Stimulated activated CD8-positive, alpha-beta memory T cell treated with anti-CD3 and anti-CD28 coated beads, Interleukin-4, amount 100 ng/mL, for 4 hours (primary cell): ENCODE data around the gene ZNF343.

Experiments
- DNase-seq, 2 donors: peaks; one replicate each; pipeline ENCODE4 v3.0.0-alpha.2; 2020; ENCODE audit warnings: low read depth in 2 of 2, low spot score in 1 of 2

ZNF343 gene

DNA sequence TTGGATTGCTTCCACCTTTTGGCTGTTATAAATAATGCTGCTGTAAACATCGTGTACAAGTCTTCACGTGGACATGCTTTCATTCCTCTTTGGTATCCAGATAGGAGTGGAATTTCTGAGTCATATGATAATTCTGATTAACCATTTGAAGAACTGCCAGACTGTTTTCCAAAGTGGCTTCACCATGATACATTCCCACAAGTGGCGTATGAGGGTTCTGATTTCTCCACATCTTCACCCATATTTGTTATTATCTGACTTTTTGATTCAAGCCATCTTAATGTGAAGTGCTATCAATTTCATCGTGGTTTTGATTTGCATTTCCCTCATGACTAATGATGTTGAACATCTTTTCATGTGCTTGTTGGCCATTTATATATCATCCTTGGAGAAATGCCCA lies 35.2 kb downstream of the ZNF343 start:
- no peak for DNase-seq

DNA sequence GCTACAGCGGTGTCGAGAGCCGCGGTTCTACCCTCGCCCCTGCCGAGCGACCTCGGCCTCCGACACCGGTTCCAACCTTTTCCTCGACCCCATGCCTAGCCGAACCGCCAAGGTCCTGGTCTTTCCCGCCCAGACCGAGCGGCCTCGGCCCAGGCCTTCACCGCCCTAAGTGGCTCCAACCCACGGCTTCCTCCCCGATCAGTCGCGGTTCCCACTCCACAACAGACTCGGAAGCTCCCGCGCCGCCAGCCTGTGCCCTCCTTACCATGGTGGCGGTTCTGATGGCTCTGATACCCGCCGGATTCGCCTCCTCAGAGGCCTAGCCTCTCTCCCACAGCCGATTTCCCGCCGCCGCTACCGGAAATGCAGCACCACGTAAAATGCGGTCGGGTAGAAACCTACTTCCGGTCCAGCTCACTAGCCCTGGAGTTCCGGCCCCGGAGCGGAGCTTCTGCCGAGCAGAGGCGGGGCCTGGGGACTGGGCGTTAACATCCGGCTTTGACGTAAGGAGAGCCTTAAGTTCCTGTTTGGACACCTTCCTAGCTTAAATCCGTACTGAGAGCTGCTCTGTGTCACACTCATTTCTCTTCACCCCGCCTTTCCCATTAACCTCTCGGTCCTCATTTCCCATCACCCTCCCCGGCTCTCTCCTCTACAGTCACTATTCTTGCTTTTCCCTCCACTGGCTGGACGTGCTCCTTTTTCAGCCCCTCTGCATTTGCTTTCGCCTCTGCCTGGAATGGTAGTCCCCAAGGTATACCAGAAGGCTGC lies 38.1 kb downstream of the ZNF343 start, which contains the start of gene SNRPB:
TSS of gene SNRPB (minus strand) at position 367 of the 771 bp plus-strand sequence. CDS start at position 268, 99 bp downstream.
- DNase-seq, result peak; percentile 91 to 94

DNA sequence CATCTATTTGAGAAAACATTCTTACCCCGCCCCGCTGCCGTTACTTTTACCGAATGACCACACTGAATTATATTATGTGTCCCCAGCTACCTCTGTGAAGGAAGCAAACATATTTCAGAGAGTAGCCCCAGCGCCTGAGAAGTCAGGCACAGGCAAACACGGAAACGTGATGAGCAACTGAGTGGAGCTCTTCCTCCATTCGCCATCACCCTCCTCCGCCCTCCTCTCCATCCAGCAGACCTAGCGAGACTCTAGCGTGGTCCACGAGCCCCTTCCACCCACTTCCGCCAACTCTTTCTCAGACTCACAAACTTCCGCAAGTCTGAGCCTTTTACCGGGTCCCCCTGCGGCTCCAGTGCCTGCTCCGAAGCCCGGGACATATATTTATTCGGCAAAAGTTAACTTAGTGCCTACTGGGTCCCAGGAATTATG lies 38.7 kb downstream of the ZNF343 start:
- peak; percentile 22 to 46 for DNase-seq

DNA sequence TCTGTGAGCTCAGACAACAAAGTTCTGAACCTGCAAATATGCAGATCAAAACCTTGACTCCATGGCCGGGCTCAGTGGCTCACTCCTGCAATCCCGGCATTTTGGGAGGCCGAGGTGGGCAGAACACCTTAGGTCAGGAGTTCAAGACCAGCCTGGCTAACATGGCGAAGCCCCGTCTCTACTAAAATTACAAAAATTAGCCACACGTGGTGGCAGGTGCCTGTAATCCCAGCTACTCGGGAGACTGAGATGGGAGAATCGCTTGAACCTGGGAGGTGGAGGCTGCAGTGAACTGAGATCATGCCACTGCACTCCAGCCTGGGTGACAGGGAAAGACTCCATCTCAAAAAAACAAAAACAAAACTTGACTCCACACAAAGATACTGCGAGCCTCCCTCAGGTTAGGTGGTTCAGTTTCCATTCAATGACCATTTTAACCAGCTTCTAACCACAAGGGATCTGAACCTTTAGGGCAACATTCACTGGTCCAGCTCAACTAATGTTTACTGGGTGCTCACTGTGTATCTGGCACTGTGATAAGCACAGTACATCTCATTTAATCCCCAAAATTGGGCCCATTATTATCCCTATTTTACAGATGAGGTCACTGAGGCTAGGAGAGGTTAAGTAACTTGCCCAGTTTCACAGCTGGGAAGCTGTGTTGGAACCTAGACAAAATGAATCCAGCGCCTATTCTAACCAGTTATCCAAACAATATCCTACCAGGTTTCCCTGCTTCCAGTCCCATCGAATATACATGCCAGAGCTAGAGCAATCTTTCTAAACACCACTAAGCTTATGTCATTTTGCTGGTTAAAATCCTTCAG lies 39.9 kb downstream of the ZNF343 start:
- no peak for DNase-seq

DNA sequence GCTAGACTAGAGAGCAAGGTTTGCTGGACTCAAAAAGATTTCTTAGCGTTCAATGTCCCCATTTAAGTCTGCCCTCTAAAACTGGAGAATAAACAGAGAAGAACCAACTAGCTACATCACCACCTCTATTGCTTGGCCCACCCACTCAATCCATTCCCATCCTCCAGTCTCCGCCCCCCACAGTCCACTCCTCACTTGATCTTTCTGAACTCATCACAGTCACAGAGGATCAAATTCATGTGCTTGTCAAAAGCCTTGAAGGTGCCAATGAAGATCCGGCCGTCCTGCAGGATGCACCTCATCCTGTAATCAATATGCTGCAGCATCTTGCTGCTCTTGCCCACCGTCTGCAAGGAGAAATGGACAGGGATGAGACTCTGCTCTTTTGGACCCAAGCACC lies 41.3 kb downstream of the ZNF343 start:
- no peak for DNase-seq

DNA sequence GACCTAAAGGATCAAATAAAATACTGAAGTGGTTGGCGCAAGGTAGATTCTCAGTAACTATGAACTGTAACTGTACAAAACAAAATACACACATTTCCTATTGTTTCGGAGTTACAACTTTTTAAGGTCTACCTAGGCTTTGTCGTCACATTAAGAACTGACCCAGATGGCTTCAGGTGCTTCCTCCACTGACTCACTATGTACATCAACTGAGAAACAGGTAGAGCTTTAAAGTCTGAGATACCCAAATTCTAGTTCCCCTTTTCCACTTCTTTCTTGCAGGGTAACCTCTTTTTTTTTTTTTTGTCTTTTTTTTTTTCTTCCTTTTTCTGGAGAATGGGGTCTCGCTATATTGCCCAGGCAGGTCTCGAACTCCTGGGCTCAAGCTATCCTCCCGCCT lies 43.6 kb downstream of the ZNF343 start:
- no peak for DNase-seq

DNA sequence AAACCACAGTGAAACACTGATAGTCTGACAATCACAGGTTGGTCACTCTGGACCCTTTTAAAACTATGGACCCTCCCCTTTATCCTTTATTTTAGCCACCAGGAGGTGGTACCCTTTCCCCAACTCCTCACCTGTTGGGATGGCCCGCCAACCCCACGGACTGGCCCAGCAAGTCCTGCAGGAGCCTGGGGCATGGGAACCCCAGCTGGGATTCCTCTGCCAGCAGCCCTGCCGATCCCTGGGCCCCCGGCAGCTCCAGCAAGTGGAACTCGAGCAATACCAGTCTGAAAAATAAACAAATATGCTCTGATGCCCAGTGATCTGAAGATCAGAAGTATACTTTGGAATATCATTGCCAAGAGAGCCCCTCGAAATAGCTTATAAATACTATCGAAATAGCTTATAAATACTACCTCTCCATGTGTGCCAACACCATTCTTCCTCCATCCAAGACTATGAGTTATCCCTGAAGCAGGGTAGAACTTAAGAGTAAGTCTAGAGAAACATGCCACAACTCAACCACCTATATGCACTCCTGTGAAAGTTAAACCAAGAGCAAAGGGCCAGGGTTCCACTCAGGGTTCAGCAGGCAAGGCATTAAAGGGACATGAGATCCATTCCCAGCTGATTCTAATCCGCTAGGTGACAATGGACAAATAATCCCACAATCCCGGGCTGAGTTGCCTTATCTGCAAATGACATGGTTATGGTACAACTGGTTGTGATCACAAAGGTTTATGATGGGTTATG lies 44.9 kb downstream of the ZNF343 start:
- no peak for DNase-seq

DNA sequence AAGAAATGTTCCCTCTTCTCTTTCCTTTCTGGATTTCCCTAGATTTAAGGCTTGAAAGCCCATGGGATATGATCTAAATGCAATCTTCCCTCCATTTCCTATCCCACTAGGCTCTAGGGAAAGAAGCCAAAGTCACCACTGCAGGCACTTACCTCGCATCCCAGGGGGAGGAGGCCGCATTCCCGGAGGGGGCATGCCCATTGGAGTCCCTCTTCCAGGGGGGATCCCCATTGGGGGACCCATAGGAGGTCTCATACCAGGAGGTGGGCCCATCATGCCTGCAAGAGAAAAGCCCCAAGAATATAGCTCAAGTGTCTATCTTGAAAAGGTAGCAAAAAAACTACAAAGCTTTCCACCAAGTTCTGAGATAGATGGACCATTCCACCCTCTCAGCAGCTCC lies 46.2 kb downstream of the ZNF343 start:
- no peak for DNase-seq

DNA sequence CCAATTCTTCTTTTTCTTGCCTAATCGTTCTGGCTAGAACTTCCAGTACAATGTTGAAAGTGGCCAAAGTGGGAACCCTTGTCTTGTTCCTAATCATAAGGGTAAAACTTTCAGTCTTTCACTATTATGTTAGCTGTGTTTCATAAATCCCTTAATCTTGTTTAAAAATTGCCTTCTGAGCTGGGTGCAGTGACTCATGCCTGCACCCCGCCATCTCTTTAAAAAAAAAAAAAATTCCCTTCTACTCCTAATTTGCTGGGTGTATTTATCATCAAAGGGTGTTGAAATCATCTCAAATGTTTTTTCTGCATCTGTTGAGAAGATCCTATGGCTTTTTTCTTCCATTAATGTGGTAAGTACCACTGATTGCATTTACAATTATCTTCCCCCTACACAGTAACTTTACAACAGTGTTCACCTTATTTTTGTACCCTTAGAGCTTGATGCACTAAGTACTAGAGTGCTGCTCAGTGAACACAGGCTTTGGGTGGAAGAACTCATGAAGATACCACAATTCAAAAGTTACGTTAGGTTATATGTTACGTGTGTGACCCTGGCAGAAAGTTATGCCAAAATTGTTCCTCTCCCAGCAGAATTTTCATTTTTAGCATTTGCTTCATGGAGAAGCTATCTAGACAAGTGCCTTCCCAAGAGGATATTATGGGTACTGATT lies 47.8 kb downstream of the ZNF343 start:
- no peak for DNase-seq

DNA sequence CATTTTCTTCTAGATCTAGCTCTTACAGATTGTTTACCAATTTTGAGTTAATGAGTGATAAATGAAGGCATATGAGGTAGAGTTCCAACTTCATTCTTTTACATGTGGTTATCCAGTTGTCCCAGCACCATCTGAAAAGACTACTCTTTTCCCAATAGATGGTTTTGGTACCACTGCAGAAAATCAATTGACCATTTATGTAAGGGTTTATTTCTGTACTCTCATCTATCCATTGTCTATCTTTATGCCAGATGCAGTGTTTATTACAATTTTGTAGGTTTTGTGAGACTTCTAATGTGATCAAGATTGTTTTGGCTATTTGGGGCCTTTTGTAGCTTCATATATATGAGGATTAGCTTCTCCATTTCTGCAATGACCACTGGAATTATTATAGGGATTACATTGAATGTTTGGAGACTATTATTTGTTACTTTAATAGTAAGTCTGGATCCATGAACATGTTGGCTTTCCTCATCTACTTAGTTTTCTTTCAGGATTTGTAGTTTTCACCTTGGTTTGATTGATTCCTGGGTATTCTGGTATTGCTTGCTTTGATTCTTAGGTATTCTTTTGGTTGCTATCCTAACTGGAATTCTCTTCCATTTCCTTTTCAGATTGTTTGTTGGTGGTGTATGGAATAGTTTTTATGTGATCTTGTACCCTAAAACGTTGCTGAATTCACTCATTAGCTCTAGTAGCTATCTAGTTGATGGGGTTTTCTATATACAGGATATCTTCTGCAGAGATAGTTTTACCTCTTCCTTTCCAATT lies 48.5 kb downstream of the ZNF343 start:
- DNase-seq, result no peak

DNA sequence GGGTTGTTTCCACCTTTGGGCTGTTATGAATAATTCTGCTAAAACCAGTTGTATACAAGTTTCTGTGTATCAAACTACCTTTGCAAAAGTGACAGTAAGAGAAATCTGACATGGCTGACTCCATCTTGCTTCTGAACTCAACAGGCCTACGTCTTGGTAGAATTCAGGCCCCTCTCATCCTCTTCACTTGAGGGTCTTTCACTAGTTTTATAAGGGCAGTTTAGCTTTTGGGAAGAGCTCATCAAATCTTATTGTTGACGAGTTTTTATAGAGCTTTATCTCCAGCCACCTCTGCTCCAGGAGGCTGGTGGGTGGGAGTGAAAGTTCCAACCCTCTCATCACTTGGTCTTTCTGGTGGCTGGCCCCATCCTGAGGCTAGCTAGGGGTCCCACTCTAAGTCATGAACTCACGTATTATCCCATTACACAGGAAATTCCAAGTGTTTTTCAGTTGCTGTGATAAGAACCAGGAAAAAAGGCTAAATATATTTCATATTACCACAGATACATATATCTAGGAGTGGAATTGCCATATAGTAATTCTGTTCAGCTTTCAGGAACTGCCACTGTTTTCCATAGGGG lies 49.7 kb downstream of the ZNF343 start:
- DNase-seq, result no peak

DNA sequence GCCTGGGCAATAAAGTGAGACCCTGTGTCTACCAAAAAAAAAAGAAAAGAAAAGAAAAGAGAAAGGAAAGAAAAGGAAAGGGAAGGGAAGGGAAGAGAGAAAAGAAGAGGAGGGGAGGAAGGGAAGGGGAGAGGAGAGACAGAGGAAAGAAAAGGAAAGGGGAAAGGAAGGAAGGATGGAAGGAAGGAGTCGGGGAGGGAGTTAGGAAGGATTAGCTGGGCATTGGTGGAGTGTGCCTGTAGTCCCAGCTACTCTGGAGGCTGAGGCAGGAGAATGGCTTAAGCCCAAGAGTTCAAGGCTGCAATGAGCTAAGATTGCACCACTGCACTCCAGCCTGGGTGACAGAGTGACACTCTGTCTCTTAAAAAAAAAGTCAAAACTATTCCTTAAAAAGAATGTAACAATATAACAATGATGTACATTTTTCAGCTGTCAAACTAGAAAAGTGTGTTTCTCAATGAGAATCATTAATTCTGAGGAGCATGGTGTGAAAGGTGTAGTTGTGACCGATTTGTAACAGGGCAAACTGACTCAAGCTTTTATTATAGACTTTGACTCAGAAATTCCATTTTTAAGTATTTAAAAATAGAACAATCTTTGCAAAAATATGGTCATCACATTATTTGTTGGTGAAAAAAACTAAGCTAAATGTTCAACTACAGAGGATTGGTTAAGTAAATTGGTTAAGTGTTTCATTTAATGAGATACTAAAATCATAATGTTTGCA lies 52.8 kb downstream of the ZNF343 start:
- DNase-seq, result no peak

DNA sequence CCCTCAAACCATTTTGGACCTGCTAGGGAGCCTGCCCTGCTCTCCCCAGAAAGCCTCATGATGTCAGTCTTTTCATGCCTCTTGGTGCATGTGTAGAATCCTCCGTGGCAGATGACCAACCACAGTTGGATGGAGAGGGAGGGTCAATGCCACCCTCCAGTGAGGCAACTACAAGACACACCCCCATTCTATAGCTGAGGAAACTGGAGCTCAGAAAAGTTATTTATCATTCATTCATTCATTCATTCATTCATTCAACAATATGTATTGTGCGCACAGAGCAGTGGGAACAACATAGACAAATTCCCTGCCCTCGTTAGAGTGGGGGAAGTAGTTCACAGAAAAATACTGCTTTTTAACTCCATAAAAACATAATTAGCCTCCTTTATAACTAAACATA lies 54.9 kb downstream of the ZNF343 start:
- DNase-seq, result no peak

DNA sequence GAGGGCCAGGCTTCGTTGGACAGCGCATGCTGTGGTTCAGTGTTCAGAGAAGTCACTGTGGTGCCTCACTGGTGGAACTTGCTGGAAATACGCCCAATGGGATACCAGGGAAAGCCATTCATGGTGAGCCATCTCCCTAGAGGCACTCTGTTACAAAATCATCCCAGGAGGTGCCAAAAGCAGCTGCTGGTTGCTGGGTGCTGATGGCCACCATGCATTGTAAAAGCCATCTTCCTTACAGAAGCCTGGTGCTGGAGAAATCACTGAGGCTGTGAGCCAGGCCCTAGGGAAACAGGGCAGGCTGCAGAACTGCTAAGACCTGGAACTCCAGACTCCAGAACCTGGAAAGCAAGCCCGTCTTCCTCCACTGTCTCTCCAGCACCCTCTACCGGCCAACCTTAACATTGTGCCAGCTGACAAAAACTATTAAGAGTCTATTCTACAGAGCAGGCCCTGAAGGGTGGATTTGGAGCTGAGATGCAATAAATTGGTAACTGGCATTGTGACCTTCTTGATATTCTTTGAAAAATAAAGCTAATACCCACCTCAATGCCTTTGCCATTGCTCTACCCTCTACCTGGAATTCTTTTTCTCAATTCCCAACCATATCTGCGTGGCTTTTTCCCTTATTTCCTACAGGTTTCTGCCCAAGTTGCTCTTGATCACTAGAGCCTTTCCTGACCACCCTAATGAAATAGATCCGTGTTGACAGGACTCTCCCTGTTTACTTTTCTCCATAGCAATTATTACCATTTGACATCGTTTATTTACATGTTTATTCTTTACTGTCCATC lies 56.6 kb downstream of the ZNF343 start:
- peak; percentile 21 to 29 for DNase-seq

DNA sequence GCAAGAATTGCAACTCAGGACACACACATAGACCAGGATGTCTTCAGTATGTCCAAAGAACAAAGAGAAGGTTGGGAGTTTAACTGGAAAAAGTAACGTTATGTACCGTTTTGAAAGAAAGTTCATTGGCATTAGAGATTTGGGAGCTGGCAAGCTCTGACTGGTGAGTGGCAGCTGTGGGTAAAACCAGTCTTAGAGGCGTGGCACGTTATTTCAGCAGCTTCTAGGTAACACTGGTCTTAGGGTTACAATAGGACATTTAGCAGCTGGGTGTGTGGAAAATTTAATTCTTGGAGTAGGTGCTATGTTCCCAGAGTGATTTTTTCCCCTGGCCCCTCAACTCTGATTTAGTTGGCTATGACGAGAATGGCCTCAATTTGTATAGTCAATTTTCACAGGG lies 57.3 kb downstream of the ZNF343 start:
- DNase-seq, result no peak

DNA sequence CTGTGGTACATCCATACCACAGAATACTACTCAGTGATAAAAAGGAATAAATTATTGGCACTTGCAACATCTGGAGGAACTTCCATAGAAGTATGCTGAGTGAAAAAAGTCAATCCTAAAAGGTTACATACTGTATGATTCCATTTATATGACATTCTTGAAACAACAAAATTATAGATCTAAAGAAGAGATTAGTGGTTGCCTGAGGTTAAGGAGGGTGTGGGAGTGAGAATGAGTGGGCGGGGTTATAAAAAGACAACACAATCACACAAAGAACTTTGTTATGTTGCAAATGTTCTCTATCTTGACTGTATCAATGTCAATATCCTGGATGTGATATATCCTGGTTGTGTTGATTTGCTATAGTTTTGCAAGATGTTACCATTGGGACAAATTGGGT lies 59.3 kb downstream of the ZNF343 start:
- DNase-seq, result no peak

DNA sequence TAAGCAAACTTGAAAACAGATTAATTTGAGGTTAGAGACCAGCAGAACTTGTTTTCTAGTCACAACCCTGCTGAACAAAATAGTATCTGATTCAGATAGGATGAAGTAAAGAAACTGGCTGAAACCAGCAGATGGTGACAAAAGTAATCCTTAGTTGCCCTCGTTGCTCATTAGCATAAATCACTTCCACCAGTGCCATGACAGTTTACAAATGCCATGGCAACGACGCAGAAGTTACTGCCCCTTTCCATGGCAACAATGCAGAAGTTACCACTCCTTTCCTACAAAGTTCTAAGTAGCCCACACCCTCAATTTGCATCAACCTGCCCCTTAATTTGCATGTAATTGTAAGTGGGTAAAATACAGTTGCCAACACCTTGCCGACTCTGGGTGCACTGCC lies 61.9 kb downstream of the ZNF343 start:
- DNase-seq, result no peak
